Measurements from ENCODE around the gene CD44.

DNA sequence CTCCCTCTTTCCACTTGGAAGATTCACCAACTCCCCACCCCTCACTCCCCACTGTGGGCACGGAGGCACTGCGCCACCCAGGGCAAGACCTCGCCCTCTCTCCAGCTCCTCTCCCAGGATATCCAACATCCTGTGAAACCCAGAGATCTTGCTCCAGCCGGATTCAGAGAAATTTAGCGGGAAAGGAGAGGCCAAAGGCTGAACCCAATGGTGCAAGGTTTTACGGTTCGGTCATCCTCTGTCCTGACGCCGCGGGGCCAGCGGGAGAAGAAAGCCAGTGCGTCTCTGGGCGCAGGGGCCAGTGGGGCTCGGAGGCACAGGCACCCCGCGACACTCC is 397 bp upstream of the CD44 start:
- TF ChIP-seq EZH2 (IDR thresholded peaks at IDR 0.05) (no peak), POLR2AphosphoS5 (IDR thresholded peaks at IDR 0.05; ENCODE audit: borderline replicate concordance, low read depth, low read length) (no peak), FOXP2 (optimal IDR thresholded peaks at IDR 0.05; ENCODE audit: control extremely low read depth, extremely low read length, insufficient read depth) (no peak)

Data from SK-N-MC (cell line).